ENCODE measurements around the gene HKDC1.

HKDC1 gene

GRCh38 chr10:69213591-69214311, 6.4 kb upstream of the HKDC1 start:
- TF ChIP-seq CTCF (IDR thresholded peaks at IDR 0.05; ENCODE audit: insufficient read depth, low read length, poor library complexity, severe bottlenecking): no peak

GRCh38 chr10:69214666-69215131, 5.4 kb upstream of the HKDC1 start:
- no peak for DNase-seq (ENCODE audit: extremely low read depth, insufficient read length)

More at GRCh38 chr10:69213591-69214311, 6.4 kb upstream of the HKDC1 start:
- no peak for DNase-seq (ENCODE audit: extremely low read depth, insufficient read length)
- H3K4me3 ChIP-seq (replicated peaks; ENCODE audit: low read depth, low read length): no peak overlapping the region
- H3K27me3 ChIP-seq (replicated peaks; ENCODE audit: control insufficient read depth, insufficient read depth, low read length): no peaks in the 10 kb centered on the region; the same call in 1 of the 2 replicates
- H3K36me3 ChIP-seq (ENCODE audit: control insufficient read depth, insufficient read depth, low read length): peaks cover under 1% of the 10 kb centered on the region; the same call in 1 of the 2 replicates

GRCh38 chr10:69215405-69216171, 4.5 kb upstream of the HKDC1 start:
- Histone ChIP-seq H3K36me3 (ENCODE audit: control insufficient read depth, insufficient read depth, low read length) (no peaks in the 10 kb centered on the region), H3K27me3 (replicated peaks; ENCODE audit: control insufficient read depth, insufficient read depth, low read length) (no peaks in the 10 kb centered on the region; the same call in 1 of the 2 replicates), H3K4me3 (replicated peaks; ENCODE audit: low read depth, low read length) (no peak overlapping the region)
- TF ChIP-seq CTCF (IDR thresholded peaks at IDR 0.05; ENCODE audit: insufficient read depth, low read length, poor library complexity, severe bottlenecking): no peak
- DNase-seq (ENCODE audit: extremely low read depth, insufficient read length): no peak

More at GRCh38 chr10:69214666-69215131, 5.4 kb upstream of the HKDC1 start:
- no peaks in the 10 kb centered on the region for H3K36me3 ChIP-seq (ENCODE audit: control insufficient read depth, insufficient read depth, low read length)
- H3K4me3 ChIP-seq (replicated peaks; ENCODE audit: low read depth, low read length): no peak overlapping the region
- no peaks in the 10 kb centered on the region; the same call in 1 of the 2 replicates for H3K27me3 ChIP-seq (replicated peaks; ENCODE audit: control insufficient read depth, insufficient read depth, low read length)
- TF ChIP-seq CTCF (IDR thresholded peaks at IDR 0.05; ENCODE audit: insufficient read depth, low read length, poor library complexity, severe bottlenecking): no peak

- no peak for TF ChIP-seq CTCF (IDR thresholded peaks at IDR 0.05; ENCODE audit: insufficient read depth, low read length, poor library complexity, severe bottlenecking)
- no peaks in the 10 kb centered on the region; the same call in 1 of the 2 replicates for H3K27me3 ChIP-seq (replicated peaks; ENCODE audit: control insufficient read depth, insufficient read depth, low read length)
- DNase-seq (ENCODE audit: extremely low read depth, insufficient read length): no peak
- H3K36me3 ChIP-seq (ENCODE audit: control insufficient read depth, insufficient read depth, low read length): no peaks in the 10 kb centered on the region
- no peak overlapping the region for H3K4me3 ChIP-seq (replicated peaks; ENCODE audit: low read depth, low read length)
Measured at GRCh38 chr10:69216577-69217118, 3.5 kb upstream of the HKDC1 start.

- no peak for DNase-seq (ENCODE audit: extremely low read depth, insufficient read length)
- no peaks in the 10 kb centered on the region for H3K36me3 ChIP-seq (ENCODE audit: control insufficient read depth, insufficient read depth, low read length)
- no peak for TF ChIP-seq CTCF (IDR thresholded peaks at IDR 0.05; ENCODE audit: insufficient read depth, low read length, poor library complexity, severe bottlenecking)
- no peaks in the 10 kb centered on the region; the same call in 1 of the 2 replicates for H3K27me3 ChIP-seq (replicated peaks; ENCODE audit: control insufficient read depth, insufficient read depth, low read length)
- H3K4me3 ChIP-seq (replicated peaks; ENCODE audit: low read depth, low read length): no peak overlapping the region
Measured at GRCh38 chr10:69217119-69217754, 2.9 kb upstream of the HKDC1 start.

All from GM06990 (cell line).